GM12878 (cell line): ENCODE results near the gene UACA. TPM values are rescaled to one million over a fixed set of nuclear protein-coding genes. Genes with fewer than 3 reads are reported as not detected.

ENCODE experiments used
- ATAC-seq: fragments of 200-7000 bp; cut with Tn5 transposase; 3 replicates; pipeline ENCODE4 v1.9.1; 2020; ENCODE audit warnings: mild to moderate bottlenecking, moderate library complexity
- BruUV-seq: library from RNA; stranded (reverse); fragments of 400-500 nt; replicated peaks from 2 replicates; lab custom pipeline; 2021; lab: Mats Ljungman, UMichigan
- CTCF ChIA-PET: fragments of 300-600 bp; sonication (Branson Sonifier 250); formaldehyde crosslinking; extraction: SDS; loops from one replicate; lab custom pipeline; 2021; ENCODE audit warnings: inconsistent platforms; lab: Yijun Ruan, JAX
- POLR2A ChIA-PET: fragments of 350-600 bp; formaldehyde crosslinking; extraction: SDS; loops from one replicate; lab custom pipeline; 2021; ENCODE audit warnings: inconsistent platforms; lab: Charles Lee
- RAD21 ChIA-PET: fragments of 300-600 bp; sonication (Branson Sonifier 250); formaldehyde crosslinking; loops from one replicate; lab custom pipeline; 2023; ENCODE audit warnings: antibody characterized with exemption; ENCODE audit not compliant: unreplicated experiment; lab: Charles Lee
- SMC1A ChIA-PET: fragments of 300-600 bp; sonication (Branson Sonifier 250); formaldehyde crosslinking; loops from one replicate; lab custom pipeline; 2023; ENCODE audit not compliant: unreplicated experiment, uncharacterized antibody; lab: Charles Lee
- DNase-seq: peaks from one replicate; pipeline ENCODE4 v3.0.0-alpha.2; 2011; ENCODE audit warnings: low read depth, low spot score
- FAIRE-seq: peaks from 3 replicates; lab custom pipeline; 2011; peaks lifted over from hg19 to GRCh38; lab: Jason Lieb, UNC
- H2AFZ ChIP-seq: 2 replicates; pipeline ENCODE4 v1.6.0; 2011; ENCODE audit warnings: low read depth, low read length, control low read depth; ENCODE audit not compliant: control insufficient read depth
- H3K27ac ChIP-seq: 2 replicates; pipeline ENCODE4 v1.5.1; 2011; ENCODE audit warnings: control low read depth; ENCODE audit not compliant: control insufficient read depth, insufficient read depth
- H3K27me3 ChIP-seq, 2 experiments: replicated peaks in 1 of 2; 2 replicates each; pipeline versions ENCODE4 v1.6.0 to v1.6.1; 2011; ENCODE audit warnings: low read length in 1 of 2; ENCODE audit not compliant: control insufficient read depth in 2 of 2, insufficient read depth in 2 of 2
- H3K36me3 ChIP-seq, 2 experiments: 2 replicates each; pipeline ENCODE4 v1.5.1; 2011; ENCODE audit warnings: low read length in 1 of 2; ENCODE audit not compliant: control insufficient read depth in 2 of 2, insufficient read depth in 2 of 2
- H3K4me1 ChIP-seq: 2 replicates; pipeline ENCODE4 v1.6.1; 2011; ENCODE audit warnings: mild to moderate bottlenecking, low read length, moderate library complexity, mixed read lengths; ENCODE audit not compliant: control insufficient read depth, insufficient read depth
- H3K4me2 ChIP-seq: 2 replicates; pipeline ENCODE4 v1.6.0; 2011; ENCODE audit warnings: control low read depth; ENCODE audit not compliant: control insufficient read depth, insufficient read depth
- H3K4me3 ChIP-seq: fragments of 200-600 bp; sonication (generic); 2 replicates; pipeline ENCODE4 v1.5.1; 2016
- H3K79me2 ChIP-seq: 2 replicates; pipeline ENCODE4 v1.6.0; 2011; ENCODE audit warnings: low read length; ENCODE audit not compliant: control insufficient read depth, insufficient read depth
- H3K9ac ChIP-seq: 2 replicates; pipeline ENCODE4 v1.8.0; 2011; ENCODE audit warnings: low read length, control low read depth, mixed read lengths; ENCODE audit not compliant: control insufficient read depth, insufficient read depth
- H3K9me3 ChIP-seq: replicated peaks from 3 replicates; pipeline ENCODE4 v1.5.1; 2011; ENCODE audit warnings: mild to moderate bottlenecking, low read length; ENCODE audit not compliant: control insufficient read depth, insufficient read depth
- H4K20me1 ChIP-seq: 2 replicates; pipeline ENCODE4 v1.6.0; 2011; ENCODE audit not compliant: control insufficient read depth, insufficient read depth
- CBFB ChIP-seq: IDR thresholded peaks from 2 replicates; pipeline ENCODE4 v1.6.1; 2016; ENCODE audit warnings: antibody characterized with exemption, low read depth
- CBX5 ChIP-seq: sonication (generic); IDR thresholded peaks from 2 replicates; pipeline ENCODE4 v1.6.1; 2016; ENCODE audit warnings: low read depth, moderate library complexity, mild to moderate bottlenecking, inconsistent platforms
- CHD4 ChIP-seq: fragments of 200-600 bp; sonication (generic); IDR thresholded peaks from 2 replicates; pipeline ENCODE4 v1.6.1; 2016; ENCODE audit warnings: mild to moderate bottlenecking
- LARP7 ChIP-seq: fragments of 450-650 bp; IDR thresholded peaks from 2 replicates; pipeline ENCODE4 v1.6.1; 2017; ENCODE audit warnings: mild to moderate bottlenecking
- MEF2B ChIP-seq: fragments of 450-650 bp; IDR thresholded peaks from 2 replicates; pipeline ENCODE4 v1.6.1; 2018; ENCODE audit warnings: mild to moderate bottlenecking, moderate library complexity; ENCODE audit not compliant: partially characterized antibody, poor library complexity, severe bottlenecking
- MYC ChIP-seq: IDR thresholded peaks from 2 replicates; pipeline ENCODE4 v1.6.1; 2011; ENCODE audit warnings: mild to moderate bottlenecking, low read length, moderate library complexity, inconsistent platforms; ENCODE audit not compliant: insufficient read depth, insufficient replicate concordance, insufficient read length, severe bottlenecking
- PAX5 ChIP-seq: IDR thresholded peaks from 2 replicates; pipeline ENCODE4 v1.6.1; 2011; ENCODE audit warnings: low read depth, low read length, borderline replicate concordance
- POLR2AphosphoS2 ChIP-seq: IDR thresholded peaks from 2 replicates; pipeline ENCODE4 v1.6.1; 2011; ENCODE audit warnings: low read depth, mild to moderate bottlenecking, low read length, improper control_type of control experiment, moderate library complexity
- RAD21 ChIP-seq: IDR thresholded peaks from 2 replicates; pipeline ENCODE4 v1.6.1; 2011; ENCODE audit warnings: mild to moderate bottlenecking, low read depth, low read length, moderate library complexity; ENCODE audit not compliant: insufficient read depth
- RB1 ChIP-seq: fragments of 450-650 bp; formaldehyde crosslinking; IDR thresholded peaks from 2 replicates; pipeline ENCODE4 v1.6.1; 2017; ENCODE audit warnings: mild to moderate bottlenecking, borderline replicate concordance
- RELA ChIP-seq: fragments of 450-650 bp; IDR thresholded peaks from 2 replicates; pipeline ENCODE4 v1.8.0; 2014; ENCODE audit warnings: borderline replicate concordance; ENCODE audit not compliant: partially characterized antibody
- ZNF687 ChIP-seq: fragments of 450-650 bp; IDR thresholded peaks from 2 replicates; pipeline ENCODE4 v1.6.1; 2017; ENCODE audit warnings: mild to moderate bottlenecking, moderate library complexity
- WGBS: methylation state at CpG from one replicate; pipeline ENCODE4 v1.1.6; 2016; ENCODE audit warnings: low lambda C conversion rate; ENCODE audit not compliant: insufficient replicate concordance, insufficient coverage; ENCODE audit errors: missing lambda C conversion rate; 5-methylcytosine and 5-hydroxymethylcytosine counted together
- in situ Hi-C: fragments of 300-500 bp; cut with MboI; formaldehyde crosslinking; loops from 9 replicates; pipeline ENCODE4 v1.14.3; 2018; ENCODE audit warnings: mixed read lengths
- intact Hi-C: fragments of 100-400 bp; cut with micrococcal nuclease; formaldehyde crosslinking; loops from one replicate; pipeline ENCODE4 v1.14.2; 2022; ENCODE audit not compliant: unreplicated experiment
- polyA plus RNA-seq, 11 experiments: library from polyadenylated mRNA; depleted of rRNA in 4 of 11; unstranded in 6 of 11; stranded (reverse) in 5 of 11; fragments of >200 nt; fragmentation: Nextera tagmentation in 4 of 11; fragmentation: Illumina TruSeq in 1 of 11; extraction: Ambion mirVana in 4 of 11; extraction: Trizol in 1 of 11; gene quantifications; 1 replicate in 1 of 11; 2 replicates in 10 of 11; pipeline versions ENCODE4 v1.2.1 to v1.2.3, GENCODE V29; 2011 to 2016; ENCODE audit warnings: inconsistent platforms in 2 of 11, missing spikeins in 2 of 11, low read depth in 1 of 11
- total RNA-seq, 4 experiments: library from RNA; depleted of rRNA in 3 of 4; stranded (reverse); fragments of >200 nt in 3 of 4; fragmentation: Illumina TruSeq in 1 of 4; extraction: Trizol in 1 of 4; gene quantifications; 2 replicates each; pipeline versions ENCODE4 v1.2.1 to v1.2.3, GENCODE V29; 2013 to 2021

UACA gene
- total and polyA plus RNA-seq, 10 of the 15 experiments (the other 5 are each of a cell fraction or from before 2014, with no cell fraction given), result 0.30 to 4.0 (median 2.0) TPM

- H3K4me2 ChIP-seq, result no peak overlapping the region
- no peaks in the 10 kb centered on the region for H3K79me2 ChIP-seq
- H3K9me3 ChIP-seq, result no peaks in the 10 kb centered on the region
- CTCF ChIA-PET, result no interaction called here
- no peak overlapping the region for H3K27ac ChIP-seq
- no peaks in the 10 kb centered on the region for H3K27me3 ChIP-seq
- H3K4me3 ChIP-seq, result no peak overlapping the region
- H4K20me1 ChIP-seq, result no peaks in the 10 kb centered on the region
- H3K4me1 ChIP-seq, result no peaks in the 10 kb centered on the region
- no peak overlapping the region for H3K9ac ChIP-seq
- DNase-seq, result no peak
- POLR2A ChIA-PET, result no interaction called here
- no peaks in the 10 kb centered on the region for H3K36me3 ChIP-seq
- TF ChIP-seq ZNF687 (no peak), CHD4 (no peak), CBX5 (no peak), LARP7 (no peak), CBFB (no peak), RB1 (no peak), MEF2B (no peak), RELA (no peak), RAD21 (no peak), PAX5 (no peak), POLR2AphosphoS2 (no peak), MYC (no peak)
- no peak for ATAC-seq
- BruUV-seq, result no TSS peak
- RAD21 ChIA-PET, result no interaction called here
- FAIRE-seq, result no peak
- SMC1A ChIA-PET, result no interaction called here
- no peak overlapping the region for H2AFZ ChIP-seq
- in situ Hi-C loops, result no loop called here
- WGBS, result 43% methylated on average over 8 of the region's 8 CpGs
- intact Hi-C loops, result no loop called here
Measured at GRCh38 chr15:70750203-70750869, 13.0 kb downstream of the UACA start.
